Stomach (tissue), 9 donors: ENCODE measurements around the gene COA1. TPM values are rescaled to one million over a fixed set of nuclear protein-coding genes. Genes with fewer than 3 reads are reported as not detected.

Experiments
- DNase-seq, 2 donors: peaks; one replicate each; pipeline versions ENCODE4 v3.0.0 to v3.0.0-alpha.2; 2013 to 2019
- H3K27ac ChIP-seq, 5 donors: fragments of 200-600 bp in 4 of 5; sonication (generic) in 4 of 5; one replicate each; pipeline ENCODE4 v1.5.1; 2013 to 2019; ENCODE audit warnings: mild to moderate bottlenecking in 1 of 5, moderate library complexity in 1 of 5
- H3K27me3 ChIP-seq, 3 donors: fragments of 200-600 bp; sonication (generic); one replicate each; pipeline ENCODE4 v1.5.1; 2017 to 2019; ENCODE audit warnings: mixed run types in 1 of 3
- H3K36me3 ChIP-seq, 4 donors: fragments of 200-600 bp; sonication (generic); 1 replicate in 3 of 4; 2 replicates in 1 of 4; pipeline ENCODE4 v1.5.1; 2016 to 2019
- H3K4me1 ChIP-seq, 4 donors: fragments of 200-600 bp; sonication (generic); one replicate each; pipeline ENCODE4 v1.5.1; 2016 to 2019
- H3K4me3 ChIP-seq, 4 donors: fragments of 200-600 bp; sonication (generic) in 3 of 4; one replicate each; pipeline ENCODE4 v1.5.1; 2016 to 2019; ENCODE audit warnings: mild to moderate bottlenecking in 1 of 4
- H3K9me3 ChIP-seq, 4 donors: fragments of 200-600 bp; sonication (generic); one replicate each; pipeline ENCODE4 v1.5.1; 2016 to 2019
- CTCF ChIP-seq, 7 experiments: fragments of 450-650 bp in 4 of 7; fragments of 200-600 bp in 3 of 7; sonication (generic) in 3 of 7; IDR thresholded peaks; one replicate each; pipeline ENCODE4 v1.5.1; 2016 to 2019; ENCODE audit warnings: antibody characterized with exemption in 7 of 7, control low read depth in 2 of 7, mild to moderate bottlenecking in 1 of 7
- EP300 ChIP-seq: sonication (generic); formaldehyde crosslinking; IDR thresholded peaks from one replicate; pipeline ENCODE4 v1.6.1; 2017; ENCODE audit warnings: antibody characterized with exemption
- POLR2A ChIP-seq, 4 donors: fragments of 450-650 bp; IDR thresholded peaks; one replicate each; pipeline ENCODE4 v1.6.1; 2016; ENCODE audit warnings: antibody characterized with exemption in 4 of 4, control low read depth in 2 of 4, mild to moderate bottlenecking in 1 of 4, moderate library complexity in 1 of 4
- POLR2AphosphoS5 ChIP-seq, 3 donors: sonication (generic); formaldehyde crosslinking; IDR thresholded peaks; one replicate each; pipeline ENCODE4 v1.6.1; 2016; ENCODE audit warnings: antibody characterized with exemption in 3 of 3
- WGBS, 5 donors: extraction: QIAGEN DNeasy Blood & Tissue Kit in 3 of 5; methylation state at CpG; one replicate each; pipeline versions ENCODE4 v1.1.5 to v1.1.7; 2013 to 2018; 5-methylcytosine and 5-hydroxymethylcytosine counted together
- intact Hi-C: fragments of 100-400 bp; cut with DNase I; formaldehyde crosslinking; loops from one replicate; pipeline ENCODE4 v1.15.1; 2023; ENCODE audit warnings: low total_unique reads
- polyA plus RNA-seq, 3 donors: library from polyadenylated mRNA; stranded (reverse); fragments of 200-250 nt; gene quantifications; one replicate each; pipeline ENCODE4 v1.2.3, GENCODE V29; 2013
- total RNA-seq, 5 donors: library from RNA; depleted of rRNA; stranded (reverse); fragments of >200 nt; gene quantifications; one replicate each; pipeline versions ENCODE4 v1.1.0 to v1.2.3, GENCODE V29; 2014 to 2016
- donor health status: healthy with polysubstance abuse.
- donor health status: Bipolar disorder and iron deficiency.
- donor health status: healthy.

The COA1 gene
- total and polyA plus RNA-seq, 8 donors: 13.9 to 184 (median 69.9) TPM

GRCh38 chr7:43701500-43701854 is 27.8 kb downstream of the COA1 start:
- Histone ChIP-seq H3K4me1 (peaks cover 0 to 31% (median 4%) of the 10 kb centered on the region in 4 donors), H3K27ac (no peak overlapping the region), H3K4me3 (no peak overlapping the region), H3K36me3 (peaks cover 4 to 11% (median 7%) of the 10 kb centered on the region in 4 donors), H3K9me3 (no peaks in the 10 kb centered on the region), H3K27me3 (no peaks in the 10 kb centered on the region)
- no peak for DNase-seq
- intact Hi-C loops: no loop called here
- TF ChIP-seq POLR2AphosphoS5 (IDR thresholded peaks at IDR 0.05): no peak
- no peak for TF ChIP-seq EP300

- Histone ChIP-seq H3K36me3 (peaks cover 4 to 11% (median 7%) of the 10 kb centered on the region in 4 donors), H3K27ac (no peak overlapping the region), H3K27me3 (no peaks in the 10 kb centered on the region), H3K4me1 (peaks cover 0 to 33% (median 4%) of the 10 kb centered on the region in 4 donors), H3K9me3 (no peaks in the 10 kb centered on the region), H3K4me3 (no peak overlapping the region)
- no peak for TF ChIP-seq POLR2AphosphoS5 (IDR thresholded peaks at IDR 0.05)
- no peak for TF ChIP-seq EP300
- no peak for TF ChIP-seq POLR2A (IDR thresholded peaks at IDR 0.05)
- DNase-seq: no peak
- WGBS, 5 donors: 33 to 59% (median 39%) methylated on average over 2 of the region's 2 CpGs
- intact Hi-C loops: no loop called here
Measured at GRCh38 chr7:43700646-43701499, 28.4 kb downstream of the COA1 start.

- H3K36me3 ChIP-seq: peaks cover 0 to 4% (median under 1%) of the 10 kb centered on the region in 4 donors
- no peaks in the 10 kb centered on the region for H3K9me3 ChIP-seq
- peak in 1 of 2 donors; percentile 78 for DNase-seq
- H3K27ac ChIP-seq: no peak overlapping the region
- WGBS, 5 donors: 11 to 19% (median 17%) methylated on average over 6 of the region's 6 CpGs
- TF ChIP-seq CTCF (IDR thresholded peaks at IDR 0.05) (peak in 4 of 7 experiments; percentile 20 to 77 (median 62)), POLR2A (IDR thresholded peaks at IDR 0.05) (no peak), EP300 (no peak), POLR2AphosphoS5 (IDR thresholded peaks at IDR 0.05) (peak in 1 of 3 donors; percentile 36)
- intact Hi-C loops: no loop called here
- H3K4me3 ChIP-seq: no peak overlapping the region
- no peaks in the 10 kb centered on the region for H3K27me3 ChIP-seq
- H3K4me1 ChIP-seq: peaks cover 0 to 39% (median 4%) of the 10 kb centered on the region in 4 donors
Measured at GRCh38 chr7:43700059-43700501, 29.2 kb downstream of the COA1 start.

GRCh38 chr7:43698460-43699255 is 30.7 kb downstream of the COA1 start:
- 52 to 69% (median 59%) methylated on average over 5 of the region's 5 CpGs for WGBS, 5 donors
- no peak for DNase-seq
- intact Hi-C loops: loop anchor here (5.0 kb wide), 1 partner anchor 116 kb away; the partner anchor contains the start of gene STK17A
- Histone ChIP-seq H3K36me3 (no peaks in the 10 kb centered on the region), H3K4me3 (no peak overlapping the region), H3K27ac (no peak overlapping the region), H3K27me3 (no peaks in the 10 kb centered on the region), H3K9me3 (no peaks in the 10 kb centered on the region), H3K4me1 (peaks cover 0 to 45% (median 4%) of the 10 kb centered on the region in 4 donors)
- TF ChIP-seq EP300 (no peak), POLR2A (IDR thresholded peaks at IDR 0.05) (no peak), POLR2AphosphoS5 (IDR thresholded peaks at IDR 0.05) (no peak), CTCF (IDR thresholded peaks at IDR 0.05) (no peak)

- WGBS, 5 donors: 55 to 73% (median 68%) methylated on average over 4 of the region's 4 CpGs
- no peaks in the 10 kb centered on the region for H3K36me3 ChIP-seq
- intact Hi-C loops: loop anchor here (5.0 kb wide), 1 partner anchor 115 kb away; the partner anchor contains the start of gene STK17A
- TF ChIP-seq POLR2AphosphoS5 (IDR thresholded peaks at IDR 0.05) (no peak), EP300 (no peak), CTCF (IDR thresholded peaks at IDR 0.05) (no peak), POLR2A (IDR thresholded peaks at IDR 0.05) (no peak)
- H3K4me3 ChIP-seq: no peak overlapping the region
- H3K4me1 ChIP-seq: peaks cover 0 to 45% (median 4%) of the 10 kb centered on the region in 4 donors
- no peak overlapping the region for H3K27ac ChIP-seq
- H3K9me3 ChIP-seq: no peaks in the 10 kb centered on the region
- no peak for DNase-seq
- H3K27me3 ChIP-seq: no peaks in the 10 kb centered on the region
Measured at GRCh38 chr7:43697690-43698089, 31.6 kb downstream of the COA1 start.
